GM12891 (cell line): Measurements from ENCODE around the gene SLC5A11.

ENCODE experiments used
- POLR2AphosphoS5 ChIP-seq: IDR thresholded peaks from 2 replicates; pipeline ENCODE4 v1.6.1; 2011; ENCODE audit warnings: low read depth, low read length, control low read depth
- TAF1 ChIP-seq: IDR thresholded peaks from 2 replicates; pipeline ENCODE4 v1.6.1; 2011; ENCODE audit warnings: low read depth, low read length, control low read depth

DNA sequence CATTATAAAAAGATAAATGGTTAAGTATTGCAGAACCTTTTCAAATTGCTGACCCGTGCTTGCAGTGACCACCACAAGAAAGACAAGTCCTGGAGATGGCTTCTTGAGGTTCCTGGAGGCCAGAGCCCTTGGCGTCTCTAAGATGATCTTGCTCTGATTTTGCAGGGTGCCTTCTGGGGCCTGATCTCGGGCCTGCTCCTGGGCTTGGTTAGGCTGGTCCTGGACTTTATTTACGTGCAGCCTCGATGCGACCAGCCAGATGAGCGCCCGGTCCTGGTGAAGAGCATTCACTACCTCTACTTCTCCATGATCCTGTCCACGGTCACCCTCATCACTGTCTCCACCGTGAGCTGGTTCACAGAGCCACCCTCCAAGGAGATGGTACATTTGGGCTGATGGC is 63.0 kb downstream of the SLC5A11 start:
- TF ChIP-seq TAF1 = no peak
- no peak for TF ChIP-seq POLR2AphosphoS5
